ENCODE data around the gene SNRNP48. TPM values are rescaled to one million over a fixed set of nuclear protein-coding genes. Genes with fewer than 3 reads are reported as not detected.

SNRNP48 gene
- 17.6 to 24.0 TPM (median 21.4 TPM) in 3 replicates for total RNA-seq (2021)
- percentile 93 among the genes with signal in this experiment for Bru-seq, nascent RNA
- long read RNA-seq, experiment 1, full-length matches to known transcripts: 55 of 83 reads
- long read RNA-seq, experiment 1, partial matches to known transcripts: 6 of 83 reads
- long read RNA-seq, experiment 1, other reads (novel, unspliced or antisense): 22 of 83 reads
- long read RNA-seq, experiment 2, full-length matches to known transcripts: 11 of 34 reads
- long read RNA-seq, experiment 2, partial matches to known transcripts: 4 of 34 reads
- long read RNA-seq, experiment 2, other reads (novel, unspliced or antisense): 19 of 34 reads
- long read RNA-seq, experiment 3, full-length matches to known transcripts: 4 of 11 reads
- long read RNA-seq, experiment 3, partial matches to known transcripts: 2 of 11 reads
- long read RNA-seq, experiment 3, other reads (novel, unspliced or antisense): 5 of 11 reads

- Mint-ChIP-seq H3K4me3 (peak within 1 kb of the TSS; percentile 97), H3K4me1 (peaks cover 25% of the 10 kb centered on the region), H3K27me3 (ENCODE audit: low read depth) (no peaks in the 10 kb centered on the region), H3K27ac (peak within 1 kb of the TSS; percentile 94), H3K36me3 (peaks cover 13% of the 10 kb centered on the region), H3K9me3 (no peaks in the 10 kb centered on the region)
- POLR2A ChIA-PET: interaction anchor here (0.7 to 1.1 kb wide), 2 partner anchors 15 to 201 kb away, joined by 3 read pairs; partner anchors contain the start of genes CAGE1 and RIOK1
- CTCF ChIA-PET: interaction anchor here (0.7 to 1.4 kb wide), 5 partner anchors 16 to 315 kb away, joined by 3 to 6 read pairs (median 4); no protein-coding TSS in a partner anchor
- DNase-seq (ENCODE audit: low spot score) (peak; percentile 96), ATAC-seq (peak; percentile 99)
- TF ChIP-seq ZBTB21 (CRISPR knock-in tag; IDR thresholded peaks at IDR 0.05; ENCODE audit: borderline replicate concordance): no peak
- peak; percentile 67; the same call in 1 of the 2 replicates for TF ChIP-seq FOXP1 (CRISPR knock-in tag; IDR thresholded peaks at IDR 0.05; ENCODE audit: borderline replicate concordance)
- TF ChIP-seq SMAD3 (CRISPR knock-in tag; IDR thresholded peaks at IDR 0.05; ENCODE audit: borderline replicate concordance): peak; percentile 55; the same call in 1 of the 2 replicates
- TF ChIP-seq, protein P1, sequence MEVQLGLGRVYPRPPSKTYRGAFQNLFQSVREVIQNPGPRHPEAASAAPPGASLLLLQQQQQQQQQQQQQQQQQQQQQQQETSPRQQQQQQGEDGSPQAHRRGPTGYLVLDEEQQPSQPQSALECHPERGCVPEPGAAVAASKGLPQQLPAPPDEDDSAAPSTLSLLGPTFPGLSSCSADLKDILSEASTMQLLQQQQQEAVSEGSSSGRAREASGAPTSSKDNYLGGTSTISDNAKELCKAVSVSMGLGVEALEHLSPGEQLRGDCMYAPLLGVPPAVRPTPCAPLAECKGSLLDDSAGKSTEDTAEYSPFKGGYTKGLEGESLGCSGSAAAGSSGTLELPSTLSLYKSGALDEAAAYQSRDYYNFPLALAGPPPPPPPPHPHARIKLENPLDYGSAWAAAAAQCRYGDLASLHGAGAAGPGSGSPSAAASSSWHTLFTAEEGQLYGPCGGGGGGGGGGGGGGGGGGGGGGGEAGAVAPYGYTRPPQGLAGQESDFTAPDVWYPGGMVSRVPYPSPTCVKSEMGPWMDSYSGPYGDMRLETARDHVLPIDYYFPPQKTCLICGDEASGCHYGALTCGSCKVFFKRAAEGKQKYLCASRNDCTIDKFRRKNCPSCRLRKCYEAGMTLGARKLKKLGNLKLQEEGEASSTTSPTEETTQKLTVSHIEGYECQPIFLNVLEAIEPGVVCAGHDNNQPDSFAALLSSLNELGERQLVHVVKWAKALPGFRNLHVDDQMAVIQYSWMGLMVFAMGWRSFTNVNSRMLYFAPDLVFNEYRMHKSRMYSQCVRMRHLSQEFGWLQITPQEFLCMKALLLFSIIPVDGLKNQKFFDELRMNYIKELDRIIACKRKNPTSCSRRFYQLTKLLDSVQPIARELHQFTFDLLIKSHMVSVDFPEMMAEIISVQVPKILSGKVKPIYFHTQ (CRISPR knock-in tag; IDR thresholded peaks at IDR 0.05): no peak
- TF ChIP-seq ZNF423 (CRISPR knock-in tag; IDR thresholded peaks at IDR 0.05): no peak
- peak; percentile 60; the same call in 1 of the 2 replicates for TF ChIP-seq NFE2L1 (CRISPR knock-in tag; IDR thresholded peaks at IDR 0.05)
- TF ChIP-seq, protein P2, sequence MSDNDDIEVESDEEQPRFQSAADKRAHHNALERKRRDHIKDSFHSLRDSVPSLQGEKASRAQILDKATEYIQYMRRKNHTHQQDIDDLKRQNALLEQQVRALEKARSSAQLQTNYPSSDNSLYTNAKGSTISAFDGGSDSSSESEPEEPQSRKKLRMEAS (CRISPR knock-in tag; IDR thresholded peaks at IDR 0.05): peak; percentile 80
- TF ChIP-seq RELA (CRISPR knock-in tag; IDR thresholded peaks at IDR 0.05; ENCODE audit: borderline replicate concordance): no peak
- TF ChIP-seq, protein P3, sequence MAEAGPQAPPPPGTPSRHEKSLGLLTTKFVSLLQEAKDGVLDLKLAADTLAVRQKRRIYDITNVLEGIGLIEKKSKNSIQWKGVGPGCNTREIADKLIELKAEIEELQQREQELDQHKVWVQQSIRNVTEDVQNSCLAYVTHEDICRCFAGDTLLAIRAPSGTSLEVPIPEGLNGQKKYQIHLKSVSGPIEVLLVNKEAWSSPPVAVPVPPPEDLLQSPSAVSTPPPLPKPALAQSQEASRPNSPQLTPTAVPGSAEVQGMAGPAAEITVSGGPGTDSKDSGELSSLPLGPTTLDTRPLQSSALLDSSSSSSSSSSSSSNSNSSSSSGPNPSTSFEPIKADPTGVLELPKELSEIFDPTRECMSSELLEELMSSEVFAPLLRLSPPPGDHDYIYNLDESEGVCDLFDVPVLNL (CRISPR knock-in tag; IDR thresholded peaks at IDR 0.05; ENCODE audit: borderline replicate concordance, low read depth): 0 out of 2 replicates have a peak, but pooled peaks have one; percentile 20
- peak; percentile 60; the same call in 1 of the 2 replicates for TF ChIP-seq FOXP4 (CRISPR knock-in tag; IDR thresholded peaks at IDR 0.05)
- peak; percentile 20; the same call in 1 of the 2 replicates for TF ChIP-seq PRDM15 (CRISPR knock-in tag; IDR thresholded peaks at IDR 0.05)
- TF ChIP-seq MYBL2 (CRISPR knock-in tag; IDR thresholded peaks at IDR 0.05): 0 out of 2 replicates have a peak, but pooled peaks have one; percentile 39
- no peak for TF ChIP-seq EMX1 (CRISPR knock-in tag; IDR thresholded peaks at IDR 0.05)
- TF ChIP-seq GTF2I (CRISPR knock-in tag; conservative IDR thresholded peaks at IDR 0.05): peak; percentile 74; the same call in 1 of the 2 replicates
- TF ChIP-seq ZBTB43 (CRISPR knock-in tag; IDR thresholded peaks at IDR 0.05): 0 out of 2 replicates have a peak, but pooled peaks have one; percentile 22
- TF ChIP-seq TEAD1 (CRISPR knock-in tag; IDR thresholded peaks at IDR 0.05): peak; percentile 67
- TF ChIP-seq TEAD4 (CRISPR knock-in tag; IDR thresholded peaks at IDR 0.05): no peak
- TF ChIP-seq E2F1 (CRISPR knock-in tag; IDR thresholded peaks at IDR 0.05): 0 out of 2 replicates have a peak, but pooled peaks have one; percentile 24
These were observed at the start of gene SNRNP48 for GRCh38 chr6:7589949-7590917. Gene SNRNP48 (plus strand): TSS chr6:7590198. CDS start chr6:7590258, 60 bp downstream.
